B cell (primary cell): ENCODE results near the gene CD200. TPM values are rescaled to one million over a fixed set of nuclear protein-coding genes. Genes with fewer than 3 reads are reported as not detected.

ENCODE experiments used
- ATAC-seq: fragments of 200-7000 bp; cut with Tn5 transposase; one replicate; pipeline ENCODE4 v1.10.0; 2021; ENCODE audit warnings: low read depth, mild to moderate bottlenecking, moderate number of reproducible peaks, moderate library complexity
- CTCF ChIA-PET: fragments of 350-600 bp; sonication (Branson Sonifier 250); formaldehyde crosslinking; loops from one replicate; lab custom pipeline; 2021; ENCODE audit warnings: antibody characterized with exemption, inconsistent platforms; lab: Charles Lee
- POLR2A ChIA-PET: fragments of 350-600 bp; sonication (Branson Sonifier 250); formaldehyde crosslinking; loops from one replicate; lab custom pipeline; 2021; ENCODE audit warnings: antibody characterized with exemption; lab: Charles Lee
- DNase-seq: peaks from one replicate; pipeline ENCODE4 v3.0.0; 2013
- H2AFZ ChIP-seq: 2 replicates; pipeline ENCODE4 v1.6.1; 2012; ENCODE audit warnings: mild to moderate bottlenecking, low read depth, low read length; ENCODE audit not compliant: insufficient read depth, poor library complexity, severe bottlenecking
- H3K27ac ChIP-seq, 2 donors: 1 replicate in 1 of 2; 2 replicates in 1 of 2; pipeline ENCODE4 v1.5.1; 2012 to 2013; ENCODE audit warnings: low read length in 2 of 2, mild to moderate bottlenecking in 2 of 2, moderate library complexity in 1 of 2
- H3K27me3 ChIP-seq, 4 experiments: fragments of 200-600 bp in 1 of 4; sonication (generic) in 1 of 4; replicated peaks in 1 of 4; 1 replicate in 2 of 4; 2 replicates in 2 of 4; pipeline versions ENCODE4 v1.6.1 to v1.7.0; 2013 to 2016; ENCODE audit warnings: low read length in 3 of 4, mild to moderate bottlenecking in 2 of 4, mixed read lengths in 1 of 4, moderate library complexity in 1 of 4; ENCODE audit not compliant: insufficient read depth in 4 of 4, control insufficient read depth in 3 of 4; ENCODE audit errors: control extremely low read depth in 1 of 4
- H3K36me3 ChIP-seq, 2 experiments: replicated peaks in 1 of 2; 1 replicate in 1 of 2; 2 replicates in 1 of 2; pipeline versions ENCODE4 v1.6.1 to v1.7.1; 2013; ENCODE audit warnings: low read length in 1 of 2; ENCODE audit not compliant: insufficient read depth in 2 of 2, control insufficient read depth in 1 of 2; ENCODE audit errors: control extremely low read depth in 1 of 2, extremely low read depth in 1 of 2
- H3K4me1 ChIP-seq, 2 donors: fragments of 200-600 bp in 1 of 2; sonication (generic) in 1 of 2; 1 replicate in 1 of 2; 2 replicates in 1 of 2; pipeline versions ENCODE4 v1.5.1 to v1.6.1; 2013 to 2017; ENCODE audit warnings: low read length in 2 of 2; ENCODE audit not compliant: control insufficient read depth in 2 of 2, insufficient read depth in 2 of 2
- H3K4me2 ChIP-seq: replicated peaks from 2 replicates; pipeline ENCODE3; 2012; ENCODE audit warnings: mild to moderate bottlenecking, low read depth, low read length; ENCODE audit not compliant: poor library complexity, severe bottlenecking
- H3K4me3 ChIP-seq, 5 experiments: fragments of 200-600 bp in 1 of 5; sonication (generic) in 1 of 5; 1 replicate in 3 of 5; 2 replicates in 2 of 5; pipeline versions ENCODE4 v1.5.1 to v1.7.0; 2011 to 2016; ENCODE audit warnings: low read length in 4 of 5, mild to moderate bottlenecking in 4 of 5, low read depth in 2 of 5, control low read depth in 1 of 5, moderate library complexity in 1 of 5; ENCODE audit not compliant: insufficient read depth in 1 of 5; ENCODE audit errors: control extremely low read depth in 1 of 5, extremely low read depth in 1 of 5
- H3K79me2 ChIP-seq: fragments of 200-600 bp; sonication (generic); one replicate; pipeline ENCODE4 v1.6.0; 2016; ENCODE audit warnings: low read length; ENCODE audit not compliant: control insufficient read depth, insufficient read depth
- H3K9ac ChIP-seq: fragments of 200-600 bp; sonication (generic); 2 replicates; pipeline ENCODE4 v1.6.1; 2017; ENCODE audit warnings: mild to moderate bottlenecking, low read length, moderate library complexity
- H3K9me3 ChIP-seq, 3 donors: one replicate each; pipeline versions ENCODE4 v1.6.1 to v1.7.1; 2013; ENCODE audit warnings: low read length in 2 of 3; ENCODE audit not compliant: control insufficient read depth in 2 of 3, insufficient read depth in 1 of 3; ENCODE audit errors: control extremely low read depth in 1 of 3
- H4K20me1 ChIP-seq: 2 replicates; pipeline ENCODE4 v1.6.0; 2012; ENCODE audit warnings: mild to moderate bottlenecking, low read length; ENCODE audit not compliant: insufficient read depth, control insufficient read depth, poor library complexity, severe bottlenecking
- H3K27ac Mint-ChIP-seq: one replicate; pipeline ENCODE4 v1.8.0; 2021; ENCODE audit warnings: mixed read lengths
- H3K27me3 Mint-ChIP-seq: one replicate; pipeline ENCODE4 v1.8.0; 2021; ENCODE audit warnings: mixed read lengths
- H3K4me1 Mint-ChIP-seq: one replicate; pipeline ENCODE4 v1.8.0; 2021; ENCODE audit warnings: mixed read lengths
- H3K4me3 Mint-ChIP-seq: one replicate; pipeline ENCODE4 v1.8.0; 2021; ENCODE audit warnings: mixed read lengths
- H3K9me3 Mint-ChIP-seq: one replicate; pipeline ENCODE4 v1.8.0; 2022; ENCODE audit warnings: mixed read lengths; ENCODE audit not compliant: insufficient read depth
- CTCF ChIP-seq: fragments of 200-600 bp; IDR thresholded peaks from one replicate; pipeline ENCODE4 v1.8.0; 2022; ENCODE audit warnings: antibody characterized with exemption, mild to moderate bottlenecking
- EZH2 ChIP-seq: IDR thresholded peaks from 2 replicates; pipeline ENCODE4 v1.6.1; 2012; ENCODE audit warnings: borderline replicate concordance, low read depth, mild to moderate bottlenecking, moderate library complexity, low read length; ENCODE audit not compliant: insufficient read depth, poor library complexity, severe bottlenecking
- WGBS: methylation state at CpG from one replicate; pipeline ENCODE4 v1.1.5; 2013; ENCODE audit warnings: missing lambda C conversion rate; ENCODE audit not compliant: insufficient coverage; 5-methylcytosine and 5-hydroxymethylcytosine counted together
- intact Hi-C: fragments of 100-400 bp; cut with micrococcal nuclease; formaldehyde crosslinking; loops from one replicate; pipeline ENCODE4 v1.10.0; 2022
- polyA plus RNA-seq: library from polyadenylated mRNA; depleted of rRNA; stranded (reverse); fragments of >200 nt; gene quantifications from 2 replicates; pipeline ENCODE4 v1.2.3, GENCODE V29; 2012
- total RNA-seq, 2 donors: library from RNA; stranded (reverse); fragments of 120-200 nt in 1 of 2; gene quantifications; 1 replicate in 1 of 2; 2 replicates in 1 of 2; pipeline versions ENCODE4 v1.2.3 to v1.2.4, GENCODE V29; 2013 to 2022

Gene CD200
- total and polyA plus RNA-seq, 2 donors (not counting 1 experiment from before 2014, with no cell fraction given) = 35.0 to 49.9 TPM

- H4K20me1 ChIP-seq = no peaks in the 10 kb centered on the region
- TF ChIP-seq EZH2 = no peak
- TF ChIP-seq CTCF = no peak
- H3K4me1 Mint-ChIP-seq = peaks cover 1% of the 10 kb centered on the region
- POLR2A ChIA-PET = no interaction called here
- no peak overlapping the region for H3K27ac Mint-ChIP-seq
- DNase-seq = no peak
- H2AFZ ChIP-seq = no peak overlapping the region
- H3K27ac ChIP-seq = no peak overlapping the region
- CTCF ChIA-PET = interaction anchor here (1.5 to 2.1 kb wide), 4 partner anchors 15 to 211 kb away, joined by 3 to 5 read pairs (median 4); partner anchors contain the start of genes CD200 and SLC9C1
- H3K27me3 Mint-ChIP-seq = no peaks in the 10 kb centered on the region
- no peak overlapping the region for H3K4me2 ChIP-seq
- no peaks in the 10 kb centered on the region for H3K79me2 ChIP-seq
- WGBS = 98% methylated on average over 3 of the region's 7 CpGs
- H3K4me3 ChIP-seq = no peak overlapping the region
- no peak for ATAC-seq
- H3K4me3 Mint-ChIP-seq = no peak overlapping the region
- no peaks in the 10 kb centered on the region for H3K9me3 Mint-ChIP-seq
- H3K9me3 ChIP-seq = no peaks in the 10 kb centered on the region
- H3K9ac ChIP-seq = no peak overlapping the region
- H3K4me1 ChIP-seq = peaks cover 12 to 15% of the 10 kb centered on the region in 2 donors
- H3K27me3 ChIP-seq = no peaks in the 10 kb centered on the region
- intact Hi-C loops = loop anchor here (10.0 kb wide), 1 partner anchor 426 kb away; no protein-coding TSS in a partner anchor
- no peaks in the 10 kb centered on the region for H3K36me3 ChIP-seq
Observed at GRCh38 chr3:112308151-112308911, 24.6 kb upstream of the CD200 start.

GRCh38 chr3:112314649-112315048, 18.3 kb upstream of the CD200 start:
- Mint-ChIP-seq H3K9me3 (no peaks in the 10 kb centered on the region), H3K4me1 (peaks cover 7% of the 10 kb centered on the region), H3K4me3 (no peak overlapping the region), H3K27ac (no peak overlapping the region), H3K27me3 (no peaks in the 10 kb centered on the region)
- peaks cover 0 to 4% (median 3%) of the 10 kb centered on the region in 3 donors for H3K9me3 ChIP-seq
- WGBS = 100% methylated on average over 2 of the region's 2 CpGs
- H3K27me3 ChIP-seq = no peaks in the 10 kb centered on the region
- H3K4me1 ChIP-seq = no peaks in the 10 kb centered on the region
- TF ChIP-seq CTCF (no peak), EZH2 (no peak)
- H3K9ac ChIP-seq = no peak overlapping the region
- ChIA-PET POLR2A (no interaction called here), CTCF (interaction anchor here (1.3 to 5.6 kb wide), 2 partner anchors 21 to 178 kb away, joined by 3 to 33 read pairs; partner anchors contain the start of gene SLC9C1)
- ATAC-seq = no peak
- H3K27ac ChIP-seq = no peak overlapping the region
- H3K4me2 ChIP-seq = no peak overlapping the region
- no peaks in the 10 kb centered on the region for H3K36me3 ChIP-seq
- H4K20me1 ChIP-seq = no peaks in the 10 kb centered on the region
- DNase-seq = no peak
- no peaks in the 10 kb centered on the region for H3K79me2 ChIP-seq
- no peak overlapping the region for H2AFZ ChIP-seq
- intact Hi-C loops = no loop called here
- H3K4me3 ChIP-seq = no peak overlapping the region
